SH-SY5Y (cell line): ENCODE results near the gene FGD4.

ENCODE experiments used
- GATA2 ChIP-seq: IDR thresholded peaks from 2 replicates; pipeline ENCODE4 v1.6.1; 2011; ENCODE audit warnings: mild to moderate bottlenecking, low read depth, low read length
- GATA3 ChIP-seq: IDR thresholded peaks from 2 replicates; pipeline ENCODE4 v1.6.1; 2011; ENCODE audit warnings: low read depth, mild to moderate bottlenecking, low read length, moderate library complexity

GRCh38 chr12:32367381-32367780, 32.0 kb upstream of the FGD4 start:
- no peak for TF ChIP-seq GATA3
- no peak for TF ChIP-seq GATA2
